Putamen (tissue), 1 donor: Measurements from ENCODE around the gene GTF2H4.

Experiments
- DNase-seq: peaks from one replicate; pipeline ENCODE4 v3.0.0-alpha.2; 2016; ENCODE audit warnings: low spot score

The GTF2H4 gene

GRCh38 chr6:30955367-30956042 lies 47.5 kb downstream of the GTF2H4 start:
- DNase-seq = peak; percentile 16

GRCh38 chr6:30957716-30958115 lies 49.7 kb downstream of the GTF2H4 start:
- DNase-seq = no peak

GRCh38 chr6:30960907-30961673 lies 53.1 kb downstream of the GTF2H4 start:
- DNase-seq = no peak

GRCh38 chr6:30962716-30963115 lies 54.7 kb downstream of the GTF2H4 start:
- no peak for DNase-seq

- no peak for DNase-seq
Observed at GRCh38 chr6:30963641-30964040, 55.6 kb downstream of the GTF2H4 start.
